Activated CD8-positive, alpha-beta T cell treated with anti-CD3 and anti-CD28 coated beads for 36 hours (primary cell): ENCODE results near the gene MYOZ2. TPM values are rescaled to one million over a fixed set of nuclear protein-coding genes. Genes with fewer than 3 reads are reported as not detected.
"Not testable (repeated sequence)": the region's sequence is repeated elsewhere in the genome, so short reads cannot be mapped to it uniquely, and the experiment has no call there.

Experiments
- ATAC-seq: fragments of 200-7000 bp; cut with Tn5 transposase; one replicate; pipeline ENCODE4 v1.10.0; 2021; ENCODE audit warnings: mild to moderate bottlenecking, moderate library complexity
- CTCF ChIA-PET: fragments of 350-600 bp; sonication (Branson Sonifier 250); formaldehyde crosslinking; loops from one replicate; lab custom pipeline; 2021; ENCODE audit warnings: antibody characterized with exemption; lab: Charles Lee
- POLR2A ChIA-PET: fragments of 350-600 bp; sonication (Branson Sonifier 250); formaldehyde crosslinking; loops from one replicate; lab custom pipeline; 2021; ENCODE audit warnings: antibody characterized with exemption; lab: Charles Lee
- DNase-seq: peaks from one replicate; pipeline ENCODE4 v3.0.0-alpha.2; 2020
- H3K27ac Mint-ChIP-seq: one replicate; pipeline ENCODE4 v1.8.0; 2021; ENCODE audit warnings: mild to moderate bottlenecking, mixed read lengths
- H3K27me3 Mint-ChIP-seq: one replicate; pipeline ENCODE4 v1.8.0; 2021; ENCODE audit warnings: mixed read lengths
- H3K36me3 Mint-ChIP-seq: one replicate; pipeline ENCODE4 v1.8.0; 2021; ENCODE audit warnings: low read depth, mixed read lengths
- H3K4me1 Mint-ChIP-seq: one replicate; pipeline ENCODE4 v1.8.0; 2021; ENCODE audit warnings: low read depth, mixed read lengths
- H3K4me3 Mint-ChIP-seq: one replicate; pipeline ENCODE4 v1.8.0; 2021; ENCODE audit warnings: mild to moderate bottlenecking, moderate library complexity, mixed read lengths
- H3K9me3 Mint-ChIP-seq: one replicate; pipeline ENCODE4 v1.8.0; 2021; ENCODE audit warnings: mixed read lengths
- intact Hi-C: fragments of 100-400 bp; cut with micrococcal nuclease; formaldehyde crosslinking; loops from one replicate; pipeline ENCODE4 v1.10.0; 2022
- total RNA-seq, 2 experiments: library from RNA; stranded (reverse); gene quantifications; one replicate each; pipeline ENCODE4 v1.2.3, GENCODE V29; 2021
- TF ChIP-seq, protein P1 (sequence below): fragments of 200-600 bp; IDR thresholded peaks from one replicate; pipeline ENCODE4 v1.8.0; 2022; ENCODE audit warnings: antibody characterized with exemption, mild to moderate bottlenecking

The MYOZ2 gene
- total RNA-seq, 2 experiments from 2014 or later, result not detected

DNA sequence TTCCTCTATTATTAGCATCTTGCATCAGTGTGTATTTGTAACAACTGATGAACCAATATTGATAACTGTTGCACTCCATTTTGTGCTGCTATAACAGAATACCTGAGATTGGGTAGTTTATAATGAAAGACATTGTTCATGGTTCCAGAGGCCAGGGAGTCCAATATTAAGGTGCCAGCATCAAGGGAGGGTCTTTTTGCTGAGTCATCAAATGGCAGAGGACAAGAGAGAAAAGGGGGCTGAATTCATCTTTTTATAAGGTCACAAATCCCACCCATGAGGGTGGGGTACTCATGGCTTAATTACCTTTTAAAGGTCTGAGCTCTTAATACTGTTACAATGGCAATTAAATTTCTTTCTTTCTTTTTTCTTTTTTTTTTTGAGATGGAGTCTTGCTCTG, 7.2 kb downstream of the MYOZ2 start:
- Mint-ChIP-seq H3K36me3 (no peaks in the 10 kb centered on the region), H3K4me1 (peaks cover 24% of the 10 kb centered on the region), H3K27ac (no peak overlapping the region), H3K9me3 (no peaks in the 10 kb centered on the region), H3K27me3 (no peaks in the 10 kb centered on the region), H3K4me3 (no peak overlapping the region)
- CTCF ChIA-PET, result interaction anchor here (1.6 kb wide), 1 partner anchor 11 kb away, joined by 3 read pairs; no protein-coding TSS in a partner anchor
- ATAC-seq, result no peak
- TF ChIP-seq, protein P1, sequence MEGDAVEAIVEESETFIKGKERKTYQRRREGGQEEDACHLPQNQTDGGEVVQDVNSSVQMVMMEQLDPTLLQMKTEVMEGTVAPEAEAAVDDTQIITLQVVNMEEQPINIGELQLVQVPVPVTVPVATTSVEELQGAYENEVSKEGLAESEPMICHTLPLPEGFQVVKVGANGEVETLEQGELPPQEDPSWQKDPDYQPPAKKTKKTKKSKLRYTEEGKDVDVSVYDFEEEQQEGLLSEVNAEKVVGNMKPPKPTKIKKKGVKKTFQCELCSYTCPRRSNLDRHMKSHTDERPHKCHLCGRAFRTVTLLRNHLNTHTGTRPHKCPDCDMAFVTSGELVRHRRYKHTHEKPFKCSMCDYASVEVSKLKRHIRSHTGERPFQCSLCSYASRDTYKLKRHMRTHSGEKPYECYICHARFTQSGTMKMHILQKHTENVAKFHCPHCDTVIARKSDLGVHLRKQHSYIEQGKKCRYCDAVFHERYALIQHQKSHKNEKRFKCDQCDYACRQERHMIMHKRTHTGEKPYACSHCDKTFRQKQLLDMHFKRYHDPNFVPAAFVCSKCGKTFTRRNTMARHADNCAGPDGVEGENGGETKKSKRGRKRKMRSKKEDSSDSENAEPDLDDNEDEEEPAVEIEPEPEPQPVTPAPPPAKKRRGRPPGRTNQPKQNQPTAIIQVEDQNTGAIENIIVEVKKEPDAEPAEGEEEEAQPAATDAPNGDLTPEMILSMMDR, result no peak
- POLR2A ChIA-PET, result no interaction called here
- intact Hi-C loops, result no loop called here
- DNase-seq, result no peak

DNA sequence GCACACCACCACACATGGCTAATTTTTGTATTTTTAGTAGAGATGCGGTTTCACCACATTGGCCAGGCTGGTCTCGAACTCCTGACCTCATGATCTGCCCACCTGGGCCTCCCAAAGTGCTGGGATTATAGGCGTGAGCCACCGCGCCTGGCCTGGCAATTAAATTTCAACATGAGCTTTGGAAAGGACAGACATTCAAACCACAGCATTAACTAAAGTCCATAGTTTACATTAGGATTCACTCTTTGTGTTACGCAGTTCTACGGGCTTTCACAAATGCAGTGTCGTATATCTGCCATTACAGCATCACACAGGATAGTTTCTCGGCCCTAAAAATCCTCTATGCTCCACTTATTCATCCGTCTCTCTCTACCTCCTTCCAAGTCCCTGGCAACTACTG, 7.7 kb downstream of the MYOZ2 start:
- H3K36me3 Mint-ChIP-seq, H3K4me3 Mint-ChIP-seq, H3K9me3 Mint-ChIP-seq, H3K27me3 Mint-ChIP-seq, intact Hi-C loops, POLR2A ChIA-PET, ATAC-seq, H3K27ac Mint-ChIP-seq, DNase-seq: not testable (repeated sequence)
- H3K4me1 Mint-ChIP-seq, result peaks cover 20% of the 10 kb centered on the region
- CTCF ChIA-PET, result interaction anchor here (1.6 kb wide), 1 partner anchor 10 kb away, joined by 3 read pairs; no protein-coding TSS in a partner anchor

DNA sequence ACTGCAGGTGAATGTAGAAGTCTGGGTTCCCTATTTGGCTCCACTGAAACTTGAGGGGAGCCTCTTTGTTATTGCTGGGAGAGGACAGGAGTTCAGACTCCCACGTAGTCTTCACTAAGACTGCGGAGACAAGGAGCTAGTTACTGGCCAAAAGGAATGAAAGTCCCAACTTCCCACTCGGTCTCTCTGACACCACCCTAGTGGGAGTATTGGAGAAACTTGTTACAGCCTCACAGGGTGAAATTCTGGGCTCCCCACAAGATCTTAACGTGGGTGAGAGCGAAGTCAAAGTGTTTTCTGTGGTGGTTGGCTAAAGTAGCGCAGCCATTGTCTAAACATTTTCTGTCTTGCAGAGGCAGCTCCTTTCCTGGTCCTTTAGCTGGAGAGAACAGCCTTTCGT, 13.5 kb downstream of the MYOZ2 start:
- CTCF ChIA-PET, result interaction anchor here (1.6 kb wide), 1 partner anchor 14 kb away, joined by 3 read pairs; the partner anchor contains the start of gene MYOZ2
- no peak overlapping the region for H3K4me3 Mint-ChIP-seq
- DNase-seq, result no peak
- TF ChIP-seq, protein P1, result no peak
- H3K27me3 Mint-ChIP-seq, result no peaks in the 10 kb centered on the region
- no peaks in the 10 kb centered on the region for H3K9me3 Mint-ChIP-seq
- POLR2A ChIA-PET, result no interaction called here
- intact Hi-C loops, result no loop called here
- no peak overlapping the region for H3K27ac Mint-ChIP-seq
- no peaks in the 10 kb centered on the region for H3K36me3 Mint-ChIP-seq
- ATAC-seq, result no peak
- no peaks in the 10 kb centered on the region for H3K4me1 Mint-ChIP-seq

DNA sequence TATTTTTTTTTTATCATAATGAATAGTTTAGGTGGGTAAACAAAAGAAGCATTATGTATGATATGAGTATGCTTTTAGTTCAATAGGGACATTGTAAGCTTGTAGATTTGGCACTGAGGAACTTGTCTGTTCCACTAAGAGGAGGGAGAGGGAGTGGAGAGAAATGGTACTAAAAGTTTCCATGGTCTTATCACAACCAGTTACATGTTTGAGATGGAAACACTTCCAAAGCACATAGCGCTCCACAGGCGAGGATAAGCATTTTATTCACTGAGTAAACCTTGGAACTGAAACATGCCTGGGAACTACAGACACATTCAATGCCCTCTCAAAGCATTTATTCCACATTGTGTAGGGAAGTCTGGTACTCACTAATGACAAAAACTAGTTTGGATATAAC, 15.5 kb downstream of the MYOZ2 start:
- CTCF ChIA-PET, result interaction anchor here (0.6 kb wide), 1 partner anchor 261 kb away, joined by 3 read pairs; no protein-coding TSS in a partner anchor
- Mint-ChIP-seq H3K27ac (no peak overlapping the region), H3K4me3 (no peak overlapping the region), H3K27me3 (no peaks in the 10 kb centered on the region), H3K4me1 (no peaks in the 10 kb centered on the region), H3K9me3 (no peaks in the 10 kb centered on the region), H3K36me3 (no peaks in the 10 kb centered on the region)
- TF ChIP-seq, protein P1, result no peak
- intact Hi-C loops, result no loop called here
- ATAC-seq, result no peak
- POLR2A ChIA-PET, result no interaction called here
- DNase-seq, result no peak

DNA sequence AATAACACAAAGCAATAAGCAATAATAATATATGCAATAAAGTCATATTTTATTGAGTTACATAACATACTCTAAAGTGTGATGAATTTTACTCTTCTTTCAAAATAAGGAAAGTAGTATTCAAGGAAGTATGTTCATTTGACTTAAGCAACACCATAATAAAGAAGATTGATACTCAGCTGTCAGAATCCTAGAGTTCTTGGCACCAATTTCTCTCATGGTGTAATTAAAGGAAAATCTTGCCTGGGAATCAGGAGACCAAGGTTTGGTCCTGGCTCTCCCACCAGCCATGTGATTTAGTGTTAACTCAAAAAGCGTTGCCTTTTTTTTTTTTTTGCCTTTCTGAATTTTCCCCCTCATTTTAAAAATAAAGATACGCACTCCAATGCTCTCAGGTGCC, 17.1 kb downstream of the MYOZ2 start:
- Mint-ChIP-seq H3K27ac (no peak overlapping the region), H3K9me3 (no peaks in the 10 kb centered on the region), H3K4me3 (no peak overlapping the region), H3K36me3 (no peaks in the 10 kb centered on the region), H3K4me1 (no peaks in the 10 kb centered on the region), H3K27me3 (no peaks in the 10 kb centered on the region)
- ChIA-PET POLR2A (no interaction called here), CTCF (no interaction called here)
- TF ChIP-seq, protein P1, result no peak
- ATAC-seq (no peak), DNase-seq (no peak)
- intact Hi-C loops, result no loop called here
